Fibroblast of lung (primary cell): ENCODE measurements around the gene HSD17B12. TPM values are rescaled to one million over a fixed set of nuclear protein-coding genes. Genes with fewer than 3 reads are reported as not detected.

Experiments used
- DNase-seq, 2 donors: peaks; one replicate each; pipeline versions ENCODE4 v3.0.0 to v3.0.0-alpha.2; 2010; ENCODE audit warnings: low read depth in 2 of 2
- H2AFZ ChIP-seq: 2 replicates; pipeline ENCODE4 v1.5.1; 2012; ENCODE audit warnings: low read length, control low read depth, inconsistent platforms
- H3K27ac ChIP-seq: 2 replicates; pipeline ENCODE4 v1.5.1; 2011; ENCODE audit warnings: low read length, control low read depth; ENCODE audit not compliant: insufficient read depth
- H3K27me3 ChIP-seq: 2 replicates; pipeline ENCODE4 v1.5.1; 2011; ENCODE audit warnings: mild to moderate bottlenecking, low read length; ENCODE audit not compliant: control insufficient read depth, insufficient read depth
- H3K36me3 ChIP-seq: 2 replicates; pipeline ENCODE4 v1.5.1; 2011; ENCODE audit warnings: low read length; ENCODE audit not compliant: control insufficient read depth, insufficient read depth
- H3K4me1 ChIP-seq: 2 replicates; pipeline ENCODE4 v1.5.1; 2011; ENCODE audit warnings: low read length; ENCODE audit not compliant: control insufficient read depth, insufficient read depth; ENCODE audit errors: extremely low read depth
- H3K4me2 ChIP-seq: 2 replicates; pipeline ENCODE4 v1.5.1; 2011; ENCODE audit warnings: low read length, control low read depth; ENCODE audit not compliant: insufficient read depth; ENCODE audit errors: extremely low read depth
- H3K4me3 ChIP-seq, 4 experiments: fragments of 200-600 bp in 1 of 4; sonication (generic) in 1 of 4; replicated peaks in 1 of 4; 2 replicates each; pipeline ENCODE4 v1.5.1; 2011 to 2016; ENCODE audit warnings: low read length in 4 of 4, low read depth in 3 of 4, mild to moderate bottlenecking in 3 of 4, control low read depth in 2 of 4, inconsistent platforms in 1 of 4, mixed read lengths in 1 of 4; ENCODE audit not compliant: insufficient read depth in 1 of 4; ENCODE audit errors: control extremely low read depth in 1 of 4
- H3K79me2 ChIP-seq: 2 replicates; pipeline ENCODE4 v1.5.1; 2012; ENCODE audit warnings: mild to moderate bottlenecking, low read length, inconsistent platforms; ENCODE audit not compliant: control insufficient read depth, insufficient read depth
- H3K9ac ChIP-seq: 2 replicates; pipeline ENCODE4 v1.5.1; 2011; ENCODE audit warnings: mild to moderate bottlenecking, low read length, control low read depth; ENCODE audit not compliant: insufficient read depth
- H3K9me3 ChIP-seq: 2 replicates; pipeline ENCODE4 v1.5.1; 2012; ENCODE audit warnings: low read depth, low read length; ENCODE audit not compliant: control insufficient read depth, insufficient read depth
- H4K20me1 ChIP-seq: 2 replicates; pipeline ENCODE4 v1.5.1; 2011; ENCODE audit warnings: low read length; ENCODE audit not compliant: control insufficient read depth, insufficient read depth; ENCODE audit errors: extremely low read depth
- EZH2 ChIP-seq: IDR thresholded peaks from 2 replicates; pipeline ENCODE4 v1.5.1; 2012; ENCODE audit warnings: low read length, control low read depth, mild to moderate bottlenecking; ENCODE audit errors: missing control alignments
- polyA plus RNA-seq, 2 donors: library from polyadenylated mRNA; depleted of rRNA in 1 of 2; stranded (reverse) in 1 of 2; unstranded in 1 of 2; fragments of >200 nt; gene quantifications; 2 replicates each; pipeline ENCODE4 v1.2.1, GENCODE V29; 2011 to 2012; ENCODE audit warnings: missing spikeins in 1 of 2
- total RNA-seq: library from RNA; depleted of rRNA; stranded (reverse); fragments of >200 nt; gene quantifications from 2 replicates; pipeline ENCODE4 v1.2.1, GENCODE V29; 2014
- TF ChIP-seq, protein P1 (sequence below), 2 donors: IDR thresholded peaks in 1 of 2; conservative IDR thresholded peaks in 1 of 2; 1 replicate in 1 of 2; 2 replicates in 1 of 2; pipeline ENCODE4 v1.5.1; 2011 to 2012; ENCODE audit warnings: low read length in 2 of 2, control low read depth in 1 of 2, inconsistent platforms in 1 of 2, low read depth in 1 of 2, mild to moderate bottlenecking in 1 of 2

Gene HSD17B12
- total and polyA plus RNA-seq, 2 donors (not counting 1 experiment from before 2014, with no cell fraction given) = 95.4 to 122 TPM

DNA sequence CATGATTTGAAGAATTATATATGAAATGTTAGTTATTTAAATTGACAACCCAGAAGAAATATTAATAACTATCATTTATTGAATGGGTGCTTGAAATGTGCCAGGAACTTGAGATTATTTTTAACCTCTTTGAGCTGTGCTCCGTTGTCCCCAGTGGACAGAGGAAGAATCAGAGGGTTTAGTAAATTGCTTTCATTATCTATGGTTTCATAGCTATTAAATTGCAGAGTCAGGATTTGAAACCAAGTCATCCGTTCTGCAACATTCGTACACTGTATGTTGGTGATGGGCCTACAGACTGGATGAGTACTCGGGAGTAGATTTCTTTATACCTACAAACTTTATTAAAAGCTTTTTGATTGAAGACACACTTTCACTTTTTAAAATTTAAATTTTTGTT is 4.9 kb downstream of the HSD17B12 start:
- no peak overlapping the region for H3K27ac ChIP-seq
- H3K36me3 ChIP-seq = no peaks in the 10 kb centered on the region
- H2AFZ ChIP-seq = no peak overlapping the region
- no peaks in the 10 kb centered on the region for H3K9me3 ChIP-seq
- H4K20me1 ChIP-seq = no peaks in the 10 kb centered on the region
- TF ChIP-seq, protein P1, sequence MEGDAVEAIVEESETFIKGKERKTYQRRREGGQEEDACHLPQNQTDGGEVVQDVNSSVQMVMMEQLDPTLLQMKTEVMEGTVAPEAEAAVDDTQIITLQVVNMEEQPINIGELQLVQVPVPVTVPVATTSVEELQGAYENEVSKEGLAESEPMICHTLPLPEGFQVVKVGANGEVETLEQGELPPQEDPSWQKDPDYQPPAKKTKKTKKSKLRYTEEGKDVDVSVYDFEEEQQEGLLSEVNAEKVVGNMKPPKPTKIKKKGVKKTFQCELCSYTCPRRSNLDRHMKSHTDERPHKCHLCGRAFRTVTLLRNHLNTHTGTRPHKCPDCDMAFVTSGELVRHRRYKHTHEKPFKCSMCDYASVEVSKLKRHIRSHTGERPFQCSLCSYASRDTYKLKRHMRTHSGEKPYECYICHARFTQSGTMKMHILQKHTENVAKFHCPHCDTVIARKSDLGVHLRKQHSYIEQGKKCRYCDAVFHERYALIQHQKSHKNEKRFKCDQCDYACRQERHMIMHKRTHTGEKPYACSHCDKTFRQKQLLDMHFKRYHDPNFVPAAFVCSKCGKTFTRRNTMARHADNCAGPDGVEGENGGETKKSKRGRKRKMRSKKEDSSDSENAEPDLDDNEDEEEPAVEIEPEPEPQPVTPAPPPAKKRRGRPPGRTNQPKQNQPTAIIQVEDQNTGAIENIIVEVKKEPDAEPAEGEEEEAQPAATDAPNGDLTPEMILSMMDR (conservative IDR thresholded peaks at IDR 0.05 in 1 of 2, IDR thresholded peaks at IDR 0.05 in 1 of 2; ENCODE audit: low read depth in 1 of 2, low read length in 2 of 2) = peak in 1 of 2 donors; percentile 14
- no peak for TF ChIP-seq EZH2
- peaks cover 6% of the 10 kb centered on the region for H3K4me1 ChIP-seq
- no peak overlapping the region for H3K4me2 ChIP-seq
- no peaks in the 10 kb centered on the region for H3K27me3 ChIP-seq
- H3K79me2 ChIP-seq = peaks cover 24% of the 10 kb centered on the region
- H3K4me3 ChIP-seq = no peak overlapping the region
- DNase-seq = peak in 1 of 2 donors; percentile 13
- H3K9ac ChIP-seq = no peak overlapping the region

DNA sequence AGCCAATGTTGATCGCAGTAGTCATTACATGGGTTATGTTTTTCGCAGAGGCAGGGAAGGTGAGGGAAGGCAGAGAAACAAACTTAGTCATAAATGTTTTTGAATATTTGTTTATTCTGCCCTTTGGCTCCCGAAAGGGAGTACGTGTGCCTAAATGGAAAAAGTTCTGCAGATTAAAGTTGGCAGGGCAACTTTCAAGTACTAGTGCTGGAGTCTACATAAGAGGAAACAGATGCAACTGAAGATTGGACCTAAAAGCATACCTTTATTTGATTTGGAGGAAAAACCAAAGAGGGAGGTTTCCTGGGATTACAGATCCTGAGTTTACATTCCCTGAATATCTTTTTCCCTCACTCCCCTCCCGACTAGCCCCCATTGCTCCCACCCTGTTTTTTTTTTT is 5.7 kb downstream of the HSD17B12 start:
- H3K4me3 ChIP-seq = no peak overlapping the region
- no peaks in the 10 kb centered on the region for H3K36me3 ChIP-seq
- DNase-seq = no peak
- H3K9ac ChIP-seq = no peak overlapping the region
- H3K79me2 ChIP-seq = peaks cover 26% of the 10 kb centered on the region
- TF ChIP-seq, protein P1 (conservative IDR thresholded peaks at IDR 0.05 in 1 of 2, IDR thresholded peaks at IDR 0.05 in 1 of 2; ENCODE audit: low read depth in 1 of 2, low read length in 2 of 2) = no peak
- TF ChIP-seq EZH2 = no peak
- H3K4me1 ChIP-seq = peaks cover 6% of the 10 kb centered on the region
- no peaks in the 10 kb centered on the region for H4K20me1 ChIP-seq
- H3K9me3 ChIP-seq = no peaks in the 10 kb centered on the region
- no peak overlapping the region for H3K27ac ChIP-seq
- H3K27me3 ChIP-seq = no peaks in the 10 kb centered on the region
- no peak overlapping the region for H2AFZ ChIP-seq
- H3K4me2 ChIP-seq = no peak overlapping the region

DNA sequence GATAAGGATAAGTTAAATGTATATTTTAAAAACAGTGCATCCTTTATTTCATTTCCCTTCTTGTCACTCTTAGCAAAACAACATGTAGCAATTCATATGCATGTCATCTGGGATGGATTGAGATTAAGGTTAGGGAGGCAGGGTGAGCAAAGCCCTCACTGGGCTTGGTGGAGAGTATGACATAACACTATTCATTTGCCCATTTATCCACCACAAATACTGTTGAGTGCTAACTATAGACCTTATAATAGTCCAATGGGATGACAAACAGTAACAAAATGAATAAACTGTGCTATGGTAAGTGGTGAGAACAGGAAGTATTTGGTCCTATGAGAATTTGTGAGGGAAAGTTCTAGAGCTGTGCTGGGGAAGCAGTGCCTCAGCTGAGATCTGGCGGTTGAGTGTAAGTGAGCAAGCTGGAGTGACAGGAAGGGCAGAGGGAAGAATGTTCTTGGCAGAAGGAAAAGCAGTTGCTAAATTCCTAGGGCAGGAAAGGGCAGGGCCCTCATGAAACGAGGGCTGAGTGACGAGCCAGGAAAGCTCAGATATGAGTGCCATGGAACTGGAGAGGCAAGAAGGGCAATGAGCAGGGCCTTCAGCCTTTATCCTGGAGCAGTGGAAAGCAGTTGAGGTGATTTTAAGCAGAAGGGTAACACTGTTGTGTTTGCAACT is 6.7 kb downstream of the HSD17B12 start:
- Histone ChIP-seq H3K9me3 (no peaks in the 10 kb centered on the region), H4K20me1 (no peaks in the 10 kb centered on the region), H3K4me2 (peak overlapping the region; percentile 52), H3K36me3 (no peaks in the 10 kb centered on the region), H3K4me1 (peaks cover 6% of the 10 kb centered on the region), H3K27ac (peak overlapping the region; percentile 6), H3K27me3 (no peaks in the 10 kb centered on the region), H3K79me2 (peaks cover 26% of the 10 kb centered on the region), H3K9ac (no peak overlapping the region), H3K4me3 (no peak overlapping the region), H2AFZ (no peak overlapping the region)
- peak; percentile 41 to 80 for DNase-seq
- TF ChIP-seq, protein P1 (conservative IDR thresholded peaks at IDR 0.05 in 1 of 2, IDR thresholded peaks at IDR 0.05 in 1 of 2; ENCODE audit: low read depth in 1 of 2, low read length in 2 of 2) = no peak
- TF ChIP-seq EZH2 = no peak
